H1 (cell line): Measurements from ENCODE around the gene PIK3R1.

ENCODE experiments used
- ASH2L ChIP-seq: fragments of 200-600, 300-600 bp; sonication (generic); IDR thresholded peaks from one replicate; pipeline ENCODE4 v1.7.1; 2017; ENCODE audit warnings: low read length
- BRCA1 ChIP-seq: IDR thresholded peaks from 2 replicates; pipeline ENCODE4 v1.6.1; 2012; ENCODE audit warnings: low read depth, low read length, improper control_type of control experiment
- EZH2 ChIP-seq: fragments of 200-600 bp; sonication (generic); IDR thresholded peaks from 2 replicates; pipeline ENCODE4 v1.7.1; 2012; ENCODE audit warnings: low read depth, mild to moderate bottlenecking, moderate library complexity, low read length, inconsistent platforms; ENCODE audit not compliant: severe bottlenecking
- GABPA ChIP-seq: IDR thresholded peaks from 2 replicates; pipeline ENCODE4 v1.6.1; 2011; ENCODE audit warnings: mild to moderate bottlenecking, low read length, moderate library complexity, borderline replicate concordance; ENCODE audit not compliant: insufficient read depth
- MAFK ChIP-seq: IDR thresholded peaks from 2 replicates; pipeline ENCODE4 v1.6.1; 2012; ENCODE audit warnings: low read depth, mild to moderate bottlenecking, improper control_type of control experiment, low read length
- NANOG ChIP-seq: IDR thresholded peaks from 2 replicates; pipeline ENCODE4 v1.6.1; 2011; ENCODE audit warnings: low read length, low read depth, mild to moderate bottlenecking, inconsistent platforms; ENCODE audit not compliant: insufficient read depth, poor library complexity, severe bottlenecking
- POLR2A ChIP-seq, 2 experiments: IDR thresholded peaks; 1 replicate in 1 of 2; 2 replicates in 1 of 2; pipeline ENCODE4 v1.6.1; 2011; ENCODE audit warnings: low read depth in 2 of 2, low read length in 2 of 2, mild to moderate bottlenecking in 2 of 2; ENCODE audit errors: control extremely low read depth in 1 of 2
- SIN3A ChIP-seq, 2 experiments: IDR thresholded peaks in 1 of 2; conservative IDR thresholded peaks in 1 of 2; 2 replicates each; pipeline ENCODE4 v1.6.1; 2011 to 2012; ENCODE audit warnings: low read length in 2 of 2, improper control_type of control experiment in 1 of 2, low read depth in 1 of 2, mild to moderate bottlenecking in 1 of 2
- SP1 ChIP-seq: IDR thresholded peaks from 2 replicates; pipeline ENCODE4 v1.6.1; 2011; ENCODE audit warnings: low read depth, low read length
- SP2 ChIP-seq: IDR thresholded peaks from 2 replicates; pipeline ENCODE4 v1.6.1; 2012; ENCODE audit warnings: mild to moderate bottlenecking, low read length, inconsistent platforms
- TAF7 ChIP-seq: optimal IDR thresholded peaks from 2 replicates; pipeline ENCODE3; 2011; ENCODE audit warnings: low read depth, mild to moderate bottlenecking, inconsistent platforms, low read length, moderate library complexity, borderline replicate concordance
- TF ChIP-seq, protein P1 (sequence below), 3 experiments: IDR thresholded peaks; 1 replicate in 2 of 3; 2 replicates in 1 of 3; pipeline versions ENCODE4 v1.5.1 to v1.6.1; 2011; ENCODE audit warnings: low read length in 3 of 3, mild to moderate bottlenecking in 3 of 3, inconsistent platforms in 2 of 3, low read depth in 1 of 3, moderate library complexity in 1 of 3; ENCODE audit not compliant: insufficient read depth in 1 of 3; ENCODE audit errors: control extremely low read depth in 1 of 3
- TF ChIP-seq, protein P2 (sequence below): IDR thresholded peaks from 2 replicates; pipeline ENCODE4 v1.6.1; 2012; ENCODE audit warnings: inconsistent platforms
- TF ChIP-seq, protein P3 (sequence below): IDR thresholded peaks from 2 replicates; pipeline ENCODE4 v1.6.1; 2012; ENCODE audit warnings: inconsistent platforms

DNA sequence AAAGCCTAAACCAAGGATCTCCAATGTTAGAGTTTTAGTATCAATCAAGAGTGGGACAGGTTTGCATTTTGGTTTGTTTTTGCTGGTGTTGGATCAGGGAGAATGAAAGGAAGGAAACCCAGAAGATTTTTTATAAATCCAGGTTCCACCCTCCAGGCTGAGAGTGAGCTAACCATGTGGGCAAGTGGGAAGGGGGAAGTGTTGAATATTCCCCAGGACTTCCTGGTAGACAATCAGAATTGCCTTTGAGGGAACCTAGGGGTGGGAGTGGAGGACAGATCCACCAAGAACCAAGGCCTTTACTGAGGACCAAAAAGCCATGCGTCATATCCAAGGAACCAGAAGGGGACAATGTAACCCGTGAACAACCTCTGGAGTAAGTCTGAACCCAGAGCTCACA, 33.5 kb upstream of the PIK3R1 start:
- TF ChIP-seq, protein P1, sequence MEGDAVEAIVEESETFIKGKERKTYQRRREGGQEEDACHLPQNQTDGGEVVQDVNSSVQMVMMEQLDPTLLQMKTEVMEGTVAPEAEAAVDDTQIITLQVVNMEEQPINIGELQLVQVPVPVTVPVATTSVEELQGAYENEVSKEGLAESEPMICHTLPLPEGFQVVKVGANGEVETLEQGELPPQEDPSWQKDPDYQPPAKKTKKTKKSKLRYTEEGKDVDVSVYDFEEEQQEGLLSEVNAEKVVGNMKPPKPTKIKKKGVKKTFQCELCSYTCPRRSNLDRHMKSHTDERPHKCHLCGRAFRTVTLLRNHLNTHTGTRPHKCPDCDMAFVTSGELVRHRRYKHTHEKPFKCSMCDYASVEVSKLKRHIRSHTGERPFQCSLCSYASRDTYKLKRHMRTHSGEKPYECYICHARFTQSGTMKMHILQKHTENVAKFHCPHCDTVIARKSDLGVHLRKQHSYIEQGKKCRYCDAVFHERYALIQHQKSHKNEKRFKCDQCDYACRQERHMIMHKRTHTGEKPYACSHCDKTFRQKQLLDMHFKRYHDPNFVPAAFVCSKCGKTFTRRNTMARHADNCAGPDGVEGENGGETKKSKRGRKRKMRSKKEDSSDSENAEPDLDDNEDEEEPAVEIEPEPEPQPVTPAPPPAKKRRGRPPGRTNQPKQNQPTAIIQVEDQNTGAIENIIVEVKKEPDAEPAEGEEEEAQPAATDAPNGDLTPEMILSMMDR (IDR thresholded peaks at IDR 0.05; ENCODE audit: control extremely low read depth in 1 of 3, insufficient read depth in 1 of 3, low read depth in 1 of 3, low read length in 3 of 3): no peak
- TF ChIP-seq, protein P2, sequence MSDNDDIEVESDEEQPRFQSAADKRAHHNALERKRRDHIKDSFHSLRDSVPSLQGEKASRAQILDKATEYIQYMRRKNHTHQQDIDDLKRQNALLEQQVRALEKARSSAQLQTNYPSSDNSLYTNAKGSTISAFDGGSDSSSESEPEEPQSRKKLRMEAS: no peak
- TF ChIP-seq POLR2A (IDR thresholded peaks at IDR 0.05; ENCODE audit: control extremely low read depth in 1 of 2, low read depth in 2 of 2, low read length in 2 of 2) (no peak), EZH2 (no peak), SP1 (no peak), SIN3A (conservative IDR thresholded peaks at IDR 0.05 in 1 of 2, IDR thresholded peaks at IDR 0.05 in 1 of 2; ENCODE audit: low read depth in 1 of 2, low read length in 2 of 2) (no peak), TAF7 (no peak), GABPA (no peak), SP2 (no peak), MAFK (no peak), BRCA1 (no peak), NANOG (no peak), ASH2L (no peak)
- TF ChIP-seq, protein P3, sequence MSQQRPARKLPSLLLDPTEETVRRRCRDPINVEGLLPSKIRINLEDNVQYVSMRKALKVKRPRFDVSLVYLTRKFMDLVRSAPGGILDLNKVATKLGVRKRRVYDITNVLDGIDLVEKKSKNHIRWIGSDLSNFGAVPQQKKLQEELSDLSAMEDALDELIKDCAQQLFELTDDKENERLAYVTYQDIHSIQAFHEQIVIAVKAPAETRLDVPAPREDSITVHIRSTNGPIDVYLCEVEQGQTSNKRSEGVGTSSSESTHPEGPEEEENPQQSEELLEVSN: no peak
